ENCODE results near the gene C1orf159. TPM values are rescaled to one million over a fixed set of nuclear protein-coding genes. Genes with fewer than 3 reads are reported as not detected.

Gene C1orf159
- total and polyA plus RNA-seq, 2 experiments from 2014 or later = 9.6 to 21.5 TPM

DNA sequence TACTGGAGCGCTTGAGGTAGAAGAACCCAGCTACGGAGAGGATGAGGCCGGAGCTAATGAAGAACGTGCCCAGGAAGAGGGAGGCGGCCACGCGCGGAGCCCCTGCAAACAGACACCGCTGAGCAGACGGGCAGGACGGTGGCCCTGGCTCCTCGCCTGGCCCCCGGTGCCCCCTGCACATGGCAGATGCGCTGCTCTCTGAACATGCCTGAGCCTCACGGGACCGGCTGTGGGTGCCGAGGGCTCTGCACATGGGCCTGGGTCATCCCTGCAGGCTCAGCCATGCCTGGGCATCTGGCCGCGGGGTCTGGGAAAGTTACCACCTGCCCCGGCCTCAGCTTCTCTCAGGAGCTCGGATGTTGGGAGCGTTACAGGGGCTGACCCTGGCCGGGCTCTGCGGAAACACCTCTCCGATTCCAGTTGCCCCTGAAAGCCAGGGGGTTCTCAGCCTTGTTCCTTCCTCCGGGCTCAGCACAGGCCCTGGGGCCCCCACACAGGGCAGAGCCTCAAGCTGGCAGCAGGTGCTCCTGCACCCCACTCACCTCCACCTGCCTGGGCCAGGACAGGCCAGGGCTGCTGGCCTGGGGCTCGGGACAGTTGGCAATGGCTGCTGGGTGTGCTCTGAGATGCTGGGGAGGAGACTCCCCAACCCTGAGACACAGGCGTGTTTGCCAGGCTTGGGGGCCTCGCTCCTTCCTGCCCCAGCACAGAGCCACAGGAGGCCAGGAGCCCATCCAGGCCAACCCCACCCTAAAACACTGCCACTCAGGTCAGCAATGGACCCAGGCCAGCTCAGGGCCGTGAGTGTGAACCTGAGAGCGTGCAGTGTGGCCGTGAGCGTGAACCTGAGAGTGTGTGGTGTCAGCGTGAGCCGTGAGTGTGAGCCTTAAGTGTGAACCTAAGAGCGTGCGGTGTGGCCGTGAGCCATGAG lies 29.7 kb downstream of the C1orf159 start:
- DNase-seq (ENCODE audit: low spot score) = no peak
- Mint-ChIP-seq H3K9me3 (no peaks in the 10 kb centered on the region), H3K27me3 (ENCODE audit: insufficient read depth, low read depth, poor library complexity) (peaks cover 7% of the 10 kb centered on the region), H3K4me1 (no peaks in the 10 kb centered on the region), H3K27ac (no peak overlapping the region), H3K4me3 (no peak overlapping the region), H3K36me3 (ENCODE audit: low read depth) (no peaks in the 10 kb centered on the region)
- Histone ChIP-seq H3K79me2 (replicated peaks; ENCODE audit: insufficient read depth) (no peaks in the 10 kb centered on the region), H3K4me2 (no peak overlapping the region), H3K36me3 (ENCODE audit: insufficient read depth) (no peaks in the 10 kb centered on the region), H3F3A (replicated peaks; ENCODE audit: low read depth) (no peaks in the 10 kb centered on the region), H3K9me2 (ENCODE audit: insufficient read depth) (no peaks in the 10 kb centered on the region), H2AFZ (no peak overlapping the region), H4K20me1 (replicated peaks; ENCODE audit: insufficient read depth) (no peaks in the 10 kb centered on the region), H3K27me3 (ENCODE audit: insufficient read depth) (no peaks in the 10 kb centered on the region), H3K4me3 (no peak overlapping the region), H3K27ac (ENCODE audit: low read depth) (no peak overlapping the region), H3K4me1 (ENCODE audit: insufficient read depth) (no peaks in the 10 kb centered on the region)
- TF ChIP-seq, protein P1, sequence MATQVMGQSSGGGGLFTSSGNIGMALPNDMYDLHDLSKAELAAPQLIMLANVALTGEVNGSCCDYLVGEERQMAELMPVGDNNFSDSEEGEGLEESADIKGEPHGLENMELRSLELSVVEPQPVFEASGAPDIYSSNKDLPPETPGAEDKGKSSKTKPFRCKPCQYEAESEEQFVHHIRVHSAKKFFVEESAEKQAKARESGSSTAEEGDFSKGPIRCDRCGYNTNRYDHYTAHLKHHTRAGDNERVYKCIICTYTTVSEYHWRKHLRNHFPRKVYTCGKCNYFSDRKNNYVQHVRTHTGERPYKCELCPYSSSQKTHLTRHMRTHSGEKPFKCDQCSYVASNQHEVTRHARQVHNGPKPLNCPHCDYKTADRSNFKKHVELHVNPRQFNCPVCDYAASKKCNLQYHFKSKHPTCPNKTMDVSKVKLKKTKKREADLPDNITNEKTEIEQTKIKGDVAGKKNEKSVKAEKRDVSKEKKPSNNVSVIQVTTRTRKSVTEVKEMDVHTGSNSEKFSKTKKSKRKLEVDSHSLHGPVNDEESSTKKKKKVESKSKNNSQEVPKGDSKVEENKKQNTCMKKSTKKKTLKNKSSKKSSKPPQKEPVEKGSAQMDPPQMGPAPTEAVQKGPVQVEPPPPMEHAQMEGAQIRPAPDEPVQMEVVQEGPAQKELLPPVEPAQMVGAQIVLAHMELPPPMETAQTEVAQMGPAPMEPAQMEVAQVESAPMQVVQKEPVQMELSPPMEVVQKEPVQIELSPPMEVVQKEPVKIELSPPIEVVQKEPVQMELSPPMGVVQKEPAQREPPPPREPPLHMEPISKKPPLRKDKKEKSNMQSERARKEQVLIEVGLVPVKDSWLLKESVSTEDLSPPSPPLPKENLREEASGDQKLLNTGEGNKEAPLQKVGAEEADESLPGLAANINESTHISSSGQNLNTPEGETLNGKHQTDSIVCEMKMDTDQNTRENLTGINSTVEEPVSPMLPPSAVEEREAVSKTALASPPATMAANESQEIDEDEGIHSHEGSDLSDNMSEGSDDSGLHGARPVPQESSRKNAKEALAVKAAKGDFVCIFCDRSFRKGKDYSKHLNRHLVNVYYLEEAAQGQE (IDR thresholded peaks at IDR 0.05; ENCODE audit: unreplicated experiment) = no peak
- TF ChIP-seq NANOG (IDR thresholded peaks at IDR 0.05; ENCODE audit: borderline replicate concordance) = no peak
- no peak for TF ChIP-seq STAT1 (IDR thresholded peaks at IDR 0.05; ENCODE audit: unreplicated experiment)
- TF ChIP-seq POLR2AphosphoS5 (IDR thresholded peaks at IDR 0.05; ENCODE audit: low read depth) = no peak
- TF ChIP-seq, protein P2, sequence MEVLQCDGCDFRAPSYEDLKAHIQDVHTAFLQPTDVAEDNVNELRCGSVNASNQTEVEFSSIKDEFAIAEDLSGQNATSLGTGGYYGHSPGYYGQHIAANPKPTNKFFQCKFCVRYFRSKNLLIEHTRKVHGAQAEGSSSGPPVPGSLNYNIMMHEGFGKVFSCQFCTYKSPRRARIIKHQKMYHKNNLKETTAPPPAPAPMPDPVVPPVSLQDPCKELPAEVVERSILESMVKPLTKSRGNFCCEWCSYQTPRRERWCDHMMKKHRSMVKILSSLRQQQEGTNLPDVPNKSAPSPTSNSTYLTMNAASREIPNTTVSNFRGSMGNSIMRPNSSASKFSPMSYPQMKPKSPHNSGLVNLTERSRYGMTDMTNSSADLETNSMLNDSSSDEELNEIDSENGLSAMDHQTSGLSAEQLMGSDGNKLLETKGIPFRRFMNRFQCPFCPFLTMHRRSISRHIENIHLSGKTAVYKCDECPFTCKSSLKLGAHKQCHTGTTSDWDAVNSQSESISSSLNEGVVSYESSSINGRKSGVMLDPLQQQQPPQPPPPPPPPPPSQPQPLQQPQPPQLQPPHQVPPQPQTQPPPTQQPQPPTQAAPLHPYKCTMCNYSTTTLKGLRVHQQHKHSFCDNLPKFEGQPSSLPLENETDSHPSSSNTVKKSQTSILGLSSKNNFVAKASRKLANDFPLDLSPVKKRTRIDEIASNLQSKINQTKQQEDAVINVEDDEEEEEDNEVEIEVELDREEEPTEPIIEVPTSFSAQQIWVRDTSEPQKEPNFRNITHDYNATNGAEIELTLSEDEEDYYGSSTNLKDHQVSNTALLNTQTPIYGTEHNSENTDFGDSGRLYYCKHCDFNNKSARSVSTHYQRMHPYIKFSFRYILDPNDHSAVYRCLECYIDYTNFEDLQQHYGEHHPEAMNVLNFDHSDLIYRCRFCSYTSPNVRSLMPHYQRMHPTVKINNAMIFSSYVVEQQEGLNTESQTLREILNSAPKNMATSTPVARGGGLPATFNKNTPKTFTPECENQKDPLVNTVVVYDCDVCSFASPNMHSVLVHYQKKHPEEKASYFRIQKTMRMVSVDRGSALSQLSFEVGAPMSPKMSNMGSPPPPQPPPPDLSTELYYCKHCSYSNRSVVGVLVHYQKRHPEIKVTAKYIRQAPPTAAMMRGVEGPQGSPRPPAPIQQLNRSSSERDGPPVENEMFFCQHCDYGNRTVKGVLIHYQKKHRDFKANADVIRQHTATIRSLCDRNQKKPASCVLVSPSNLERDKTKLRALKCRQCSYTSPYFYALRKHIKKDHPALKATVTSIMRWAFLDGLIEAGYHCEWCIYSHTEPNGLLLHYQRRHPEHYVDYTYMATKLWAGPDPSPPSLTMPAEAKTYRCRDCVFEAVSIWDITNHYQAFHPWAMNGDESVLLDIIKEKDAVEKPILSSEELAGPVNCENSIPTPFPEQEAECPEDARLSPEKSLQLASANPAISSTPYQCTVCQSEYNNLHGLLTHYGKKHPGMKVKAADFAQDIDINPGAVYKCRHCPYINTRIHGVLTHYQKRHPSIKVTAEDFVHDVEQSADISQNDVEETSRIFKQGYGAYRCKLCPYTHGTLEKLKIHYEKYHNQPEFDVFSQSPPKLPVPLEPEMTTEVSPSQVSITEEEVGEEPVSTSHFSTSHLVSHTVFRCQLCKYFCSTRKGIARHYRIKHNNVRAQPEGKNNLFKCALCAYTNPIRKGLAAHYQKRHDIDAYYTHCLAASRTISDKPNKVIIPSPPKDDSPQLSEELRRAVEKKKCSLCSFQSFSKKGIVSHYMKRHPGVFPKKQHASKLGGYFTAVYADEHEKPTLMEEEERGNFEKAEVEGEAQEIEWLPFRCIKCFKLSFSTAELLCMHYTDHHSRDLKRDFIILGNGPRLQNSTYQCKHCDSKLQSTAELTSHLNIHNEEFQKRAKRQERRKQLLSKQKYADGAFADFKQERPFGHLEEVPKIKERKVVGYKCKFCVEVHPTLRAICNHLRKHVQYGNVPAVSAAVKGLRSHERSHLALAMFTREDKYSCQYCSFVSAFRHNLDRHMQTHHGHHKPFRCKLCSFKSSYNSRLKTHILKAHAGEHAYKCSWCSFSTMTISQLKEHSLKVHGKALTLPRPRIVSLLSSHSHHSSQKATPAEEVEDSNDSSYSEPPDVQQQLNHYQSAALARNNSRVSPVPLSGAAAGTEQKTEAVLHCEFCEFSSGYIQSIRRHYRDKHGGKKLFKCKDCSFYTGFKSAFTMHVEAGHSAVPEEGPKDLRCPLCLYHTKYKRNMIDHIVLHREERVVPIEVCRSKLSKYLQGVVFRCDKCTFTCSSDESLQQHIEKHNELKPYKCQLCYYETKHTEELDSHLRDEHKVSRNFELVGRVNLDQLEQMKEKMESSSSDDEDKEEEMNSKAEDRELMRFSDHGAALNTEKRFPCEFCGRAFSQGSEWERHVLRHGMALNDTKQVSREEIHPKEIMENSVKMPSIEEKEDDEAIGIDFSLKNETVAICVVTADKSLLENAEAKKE (CRISPR knock-in tag; IDR thresholded peaks at IDR 0.05) = no peak
- TF ChIP-seq, protein P3, sequence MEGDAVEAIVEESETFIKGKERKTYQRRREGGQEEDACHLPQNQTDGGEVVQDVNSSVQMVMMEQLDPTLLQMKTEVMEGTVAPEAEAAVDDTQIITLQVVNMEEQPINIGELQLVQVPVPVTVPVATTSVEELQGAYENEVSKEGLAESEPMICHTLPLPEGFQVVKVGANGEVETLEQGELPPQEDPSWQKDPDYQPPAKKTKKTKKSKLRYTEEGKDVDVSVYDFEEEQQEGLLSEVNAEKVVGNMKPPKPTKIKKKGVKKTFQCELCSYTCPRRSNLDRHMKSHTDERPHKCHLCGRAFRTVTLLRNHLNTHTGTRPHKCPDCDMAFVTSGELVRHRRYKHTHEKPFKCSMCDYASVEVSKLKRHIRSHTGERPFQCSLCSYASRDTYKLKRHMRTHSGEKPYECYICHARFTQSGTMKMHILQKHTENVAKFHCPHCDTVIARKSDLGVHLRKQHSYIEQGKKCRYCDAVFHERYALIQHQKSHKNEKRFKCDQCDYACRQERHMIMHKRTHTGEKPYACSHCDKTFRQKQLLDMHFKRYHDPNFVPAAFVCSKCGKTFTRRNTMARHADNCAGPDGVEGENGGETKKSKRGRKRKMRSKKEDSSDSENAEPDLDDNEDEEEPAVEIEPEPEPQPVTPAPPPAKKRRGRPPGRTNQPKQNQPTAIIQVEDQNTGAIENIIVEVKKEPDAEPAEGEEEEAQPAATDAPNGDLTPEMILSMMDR (conservative IDR thresholded peaks at IDR 0.05; ENCODE audit: low read depth in 2 of 2) = no peak
- TF ChIP-seq CREB1 (CRISPR knock-in tag; IDR thresholded peaks at IDR 0.05; ENCODE audit: low read depth) = no peak
- no peak for TF ChIP-seq EZH2phosphoT487 (IDR thresholded peaks at IDR 0.05; ENCODE audit: unreplicated experiment)
- TF ChIP-seq EZH2 (IDR thresholded peaks at IDR 0.05; ENCODE audit: low read depth, unreplicated experiment) = no peak
- no peak for TF ChIP-seq ZNF331 (CRISPR knock-in tag; IDR thresholded peaks at IDR 0.05; ENCODE audit: low read depth)
- no peak for TF ChIP-seq ZNF114 (CRISPR knock-in tag; IDR thresholded peaks at IDR 0.05)
- TF ChIP-seq, protein P4, sequence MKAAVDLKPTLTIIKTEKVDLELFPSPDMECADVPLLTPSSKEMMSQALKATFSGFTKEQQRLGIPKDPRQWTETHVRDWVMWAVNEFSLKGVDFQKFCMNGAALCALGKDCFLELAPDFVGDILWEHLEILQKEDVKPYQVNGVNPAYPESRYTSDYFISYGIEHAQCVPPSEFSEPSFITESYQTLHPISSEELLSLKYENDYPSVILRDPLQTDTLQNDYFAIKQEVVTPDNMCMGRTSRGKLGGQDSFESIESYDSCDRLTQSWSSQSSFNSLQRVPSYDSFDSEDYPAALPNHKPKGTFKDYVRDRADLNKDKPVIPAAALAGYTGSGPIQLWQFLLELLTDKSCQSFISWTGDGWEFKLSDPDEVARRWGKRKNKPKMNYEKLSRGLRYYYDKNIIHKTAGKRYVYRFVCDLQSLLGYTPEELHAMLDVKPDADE (IDR thresholded peaks at IDR 0.05) = no peak
- no peak for TF ChIP-seq JUNB (IDR thresholded peaks at IDR 0.05; ENCODE audit: unreplicated experiment)
- ATAC-seq = no peak
